GM19324 (cell line): ENCODE measurements around the gene TBC1D12.

Experiments used
- ATAC-seq: cut with Tn5 transposase; IDR thresholded peaks from one replicate; pipeline ENCODE4 v1.9.1; 2021; ENCODE audit warnings: mild to moderate bottlenecking, moderate library complexity; ENCODE audit not compliant: unreplicated experiment, low FRiP score

TBC1D12 gene

DNA sequence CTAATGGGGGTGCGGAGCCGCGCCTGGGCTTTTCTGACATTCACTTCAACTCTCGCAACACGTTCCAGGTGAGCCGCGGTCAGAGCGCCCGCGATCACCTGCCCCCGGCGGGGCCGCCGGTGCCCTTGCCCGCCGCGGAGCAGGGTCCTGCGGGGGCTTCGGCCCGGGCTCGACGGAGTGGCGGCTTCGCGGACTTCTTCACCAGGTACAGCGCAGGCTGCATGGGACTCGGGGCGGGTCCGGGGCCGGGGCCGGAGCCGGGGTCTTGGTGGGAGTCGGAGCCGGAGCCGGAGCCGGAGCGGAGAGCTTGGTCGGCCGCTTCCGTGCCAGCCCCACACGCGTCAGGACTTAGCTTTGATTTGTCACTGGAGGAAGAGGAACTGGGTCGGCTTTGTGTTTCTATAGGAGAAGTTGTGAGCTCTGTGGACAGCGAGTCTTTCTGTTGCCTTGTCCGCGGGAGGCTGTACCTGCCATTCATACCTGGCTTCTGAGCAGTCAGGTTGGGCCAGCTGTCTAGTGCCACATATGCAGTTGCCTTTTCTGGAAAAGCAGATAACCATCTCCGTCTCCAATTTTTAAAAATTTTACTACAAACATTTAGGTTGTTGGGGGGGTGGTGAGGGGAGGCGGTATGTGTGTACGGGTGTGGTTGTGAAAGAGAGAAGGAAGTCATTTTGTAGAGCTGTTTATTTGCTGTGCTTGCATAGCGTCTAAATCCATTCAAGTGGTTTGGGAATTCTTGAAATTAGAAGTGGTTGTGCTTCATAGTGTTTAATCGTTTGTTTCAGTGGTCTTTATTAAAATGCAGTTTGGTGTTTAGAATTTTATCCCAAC is 1.3 kb downstream of the TBC1D12 start:
- ATAC-seq: peak; percentile 55

DNA sequence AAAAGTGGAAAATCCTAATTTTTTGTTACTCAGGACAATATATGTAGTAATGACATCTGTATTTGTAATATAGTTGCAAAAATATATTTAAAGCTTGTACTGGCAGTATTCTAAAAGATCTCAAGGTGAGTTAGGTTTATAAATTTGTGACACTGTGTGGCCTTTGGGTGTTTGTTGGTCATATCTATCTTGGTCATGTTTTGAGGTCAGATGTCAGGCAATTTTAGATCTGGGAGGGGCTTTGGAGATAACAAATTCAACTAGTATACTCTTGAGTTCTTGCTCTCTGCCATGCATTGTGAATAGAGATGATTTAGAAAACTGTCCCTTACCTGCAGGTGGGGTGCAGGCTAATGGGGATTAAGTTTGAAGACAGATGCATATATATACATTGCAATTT is 3.1 kb downstream of the TBC1D12 start:
- ATAC-seq: no peak

DNA sequence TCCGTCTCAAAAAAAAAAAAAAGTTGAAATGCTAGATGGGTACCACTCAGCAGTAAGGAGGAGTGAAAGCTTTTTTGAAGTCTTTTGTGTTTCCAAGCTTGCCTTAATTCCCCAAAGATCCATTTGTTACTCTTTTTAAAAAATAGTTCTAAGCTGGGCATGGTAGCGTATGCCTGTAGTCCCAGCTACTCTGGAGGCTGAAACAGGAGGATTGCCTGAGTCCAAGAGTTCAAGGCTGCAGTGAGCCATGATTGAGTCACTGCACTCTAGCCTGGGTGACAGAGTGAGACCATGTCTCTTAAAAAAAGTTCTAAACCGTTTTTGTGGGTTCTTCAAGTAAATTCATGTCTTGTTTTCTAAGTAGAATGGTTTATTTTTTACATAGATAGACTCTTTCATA is 5.3 kb downstream of the TBC1D12 start:
- ATAC-seq: no peak

DNA sequence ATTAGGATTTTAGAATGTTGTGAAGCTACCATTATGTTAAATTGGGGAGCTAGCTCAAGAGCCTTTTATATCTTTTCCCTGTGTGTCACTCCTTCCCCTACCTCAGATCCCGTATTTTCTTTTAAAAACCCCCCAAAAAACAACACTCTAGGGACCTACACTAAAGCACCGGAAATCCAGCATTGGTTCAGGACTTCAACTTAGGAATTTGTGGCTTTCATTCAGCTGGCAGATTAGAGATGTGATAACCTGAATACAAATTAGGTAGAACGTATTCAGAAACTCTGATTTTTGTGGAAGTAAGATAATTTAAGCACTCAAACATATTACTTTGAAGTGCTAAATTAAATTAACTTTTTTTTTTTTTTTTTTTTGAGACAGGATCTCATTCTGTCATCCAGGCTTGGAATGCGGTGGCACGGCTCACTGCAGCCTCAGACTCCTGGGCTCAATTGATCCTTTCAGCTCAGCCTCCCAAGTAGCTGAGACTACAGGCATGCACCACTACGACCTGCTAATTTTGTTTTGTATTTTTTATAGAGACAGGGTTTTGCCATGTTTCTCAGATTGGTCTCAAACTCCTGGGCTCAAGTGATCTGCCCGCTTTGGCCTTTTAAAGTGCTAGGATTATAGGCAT is 6.8 kb downstream of the TBC1D12 start:
- ATAC-seq: no peak

DNA sequence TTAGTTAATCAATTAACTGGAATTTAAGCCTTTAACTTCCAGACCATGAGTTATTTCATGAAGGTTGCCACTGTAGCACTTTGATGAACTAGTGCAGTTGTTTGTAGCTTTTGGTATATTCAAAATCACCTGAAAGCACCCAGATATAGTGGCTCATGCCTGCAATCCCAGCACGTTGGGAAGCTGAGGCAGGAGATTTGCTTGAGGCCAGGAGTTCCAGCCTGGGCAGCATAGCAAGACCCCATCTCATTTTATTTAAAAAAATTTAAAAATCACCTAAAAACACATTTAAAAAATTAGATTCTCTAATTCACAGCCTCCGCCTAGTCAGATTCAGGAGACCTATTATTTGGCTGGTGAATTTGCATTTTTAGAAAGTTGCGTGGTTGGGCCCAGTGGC is 9.0 kb downstream of the TBC1D12 start:
- ATAC-seq: no peak

DNA sequence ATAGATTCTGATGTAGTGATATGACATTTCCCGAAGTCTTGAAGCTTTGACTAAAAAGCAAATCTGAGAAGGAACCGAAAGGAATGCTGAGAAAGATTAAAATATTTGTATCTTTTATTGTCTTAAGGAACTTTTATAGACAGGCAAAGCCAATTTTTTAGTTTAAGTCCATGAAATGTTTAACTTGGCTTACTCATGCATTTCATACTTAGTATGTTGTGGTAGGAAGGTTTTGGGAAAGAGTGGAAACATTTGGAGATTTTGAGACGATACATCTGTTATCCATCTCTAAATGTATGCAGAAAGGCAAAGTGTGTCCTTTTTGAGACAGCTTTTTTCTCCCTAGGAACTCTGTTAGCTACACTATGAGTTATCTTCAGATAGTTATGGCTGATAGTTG is 10.1 kb downstream of the TBC1D12 start:
- ATAC-seq: no peak

DNA sequence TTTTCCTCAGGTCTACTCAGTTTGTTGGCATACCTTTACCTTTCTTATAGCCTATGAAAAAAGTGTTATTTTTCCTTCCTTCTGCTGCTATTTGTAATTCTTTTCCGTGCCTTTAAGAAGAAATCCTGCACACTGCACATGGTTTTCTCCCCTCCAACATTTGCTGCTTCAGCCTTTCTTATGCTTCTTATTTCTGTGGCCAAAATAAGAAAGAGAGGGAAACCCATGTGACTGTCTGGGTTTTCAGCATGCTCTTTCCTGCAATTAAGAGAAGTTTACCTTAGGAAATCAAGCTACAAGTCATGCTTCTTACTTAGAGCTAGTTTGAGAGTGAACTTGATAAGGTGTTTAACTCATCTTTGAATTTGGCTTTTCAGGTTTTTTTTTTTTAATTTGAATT is 11.0 kb downstream of the TBC1D12 start:
- ATAC-seq: no peak

DNA sequence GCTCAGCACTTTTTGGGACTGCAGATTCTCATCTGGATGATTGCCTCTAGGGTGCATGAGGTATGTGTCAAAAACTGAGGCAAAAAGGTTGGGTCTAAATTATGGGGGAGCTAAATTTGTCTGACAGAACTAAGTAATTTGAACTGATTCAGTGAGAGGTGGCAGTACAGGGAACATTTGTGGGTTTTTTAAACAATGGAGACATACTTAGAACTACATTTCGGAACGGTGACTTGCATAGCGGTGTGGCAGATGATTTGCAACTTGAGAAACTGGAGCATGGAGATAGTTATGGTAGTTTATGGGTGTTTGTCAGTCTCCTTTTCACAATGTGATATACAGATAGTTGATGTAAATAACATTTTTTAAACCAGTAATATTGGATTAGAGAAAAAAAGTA is 14.6 kb downstream of the TBC1D12 start:
- no peak for ATAC-seq

DNA sequence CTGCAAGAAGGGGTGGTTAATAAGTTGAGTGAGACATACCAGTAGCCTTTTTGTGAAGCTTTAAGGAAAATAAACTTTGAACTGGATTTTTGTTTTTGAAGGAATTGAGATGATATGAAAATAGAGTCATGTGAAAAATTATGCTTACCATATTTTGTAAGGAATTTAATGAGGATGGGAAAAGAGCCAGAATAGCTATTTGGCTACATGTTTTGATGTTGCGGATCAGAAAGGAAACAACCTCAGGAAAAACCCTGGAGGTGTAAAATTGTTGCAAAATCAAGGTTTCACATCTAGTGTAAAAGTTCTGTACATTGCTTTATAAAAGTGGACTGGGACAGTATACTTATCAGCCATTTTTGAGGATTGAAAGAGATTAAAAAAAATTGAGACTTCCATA is 15.0 kb downstream of the TBC1D12 start:
- ATAC-seq: no peak

DNA sequence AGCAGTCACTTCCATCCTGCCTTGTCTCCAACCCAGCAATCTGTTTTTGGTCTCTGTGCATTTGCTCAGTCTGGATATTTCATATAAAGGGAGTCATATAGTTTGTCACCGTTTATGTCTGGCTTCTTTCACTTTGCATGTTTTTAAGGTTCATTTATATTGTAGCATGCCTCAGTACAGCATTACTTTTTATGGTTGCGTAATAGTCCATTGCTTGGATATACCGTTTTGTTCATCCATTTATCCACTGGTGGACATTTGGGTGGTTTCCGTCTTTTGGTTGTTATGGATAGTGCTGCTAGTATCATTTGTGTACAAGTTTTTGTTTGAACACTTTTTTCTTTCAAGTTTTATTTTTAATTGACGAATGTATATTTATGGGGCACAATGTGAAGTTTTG is 18.2 kb downstream of the TBC1D12 start:
- no peak for ATAC-seq

DNA sequence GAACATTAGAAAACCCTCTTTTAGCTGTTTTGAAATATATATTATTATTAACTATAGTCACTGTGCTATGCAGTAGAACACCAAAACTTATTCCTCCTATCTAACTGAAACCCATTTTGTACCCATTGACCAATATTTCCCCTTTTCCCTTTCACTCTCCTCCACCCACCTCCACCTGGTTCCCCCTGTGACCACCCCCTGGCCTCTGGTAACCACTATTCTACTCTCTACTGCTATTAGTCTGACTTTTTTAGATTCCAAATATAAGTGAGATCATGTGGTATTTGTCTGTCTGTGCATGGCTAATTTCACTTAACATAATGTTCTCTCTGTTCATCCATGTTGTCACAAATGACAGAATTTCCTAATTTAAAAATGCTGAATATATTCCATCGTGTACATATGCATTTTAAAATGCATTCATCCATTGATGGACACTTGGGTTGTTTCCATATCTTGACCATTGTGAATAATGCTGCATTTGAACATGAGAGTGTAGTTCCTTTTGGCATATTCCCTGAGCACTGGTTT is 18.7 kb downstream of the TBC1D12 start:
- no peak for ATAC-seq

DNA sequence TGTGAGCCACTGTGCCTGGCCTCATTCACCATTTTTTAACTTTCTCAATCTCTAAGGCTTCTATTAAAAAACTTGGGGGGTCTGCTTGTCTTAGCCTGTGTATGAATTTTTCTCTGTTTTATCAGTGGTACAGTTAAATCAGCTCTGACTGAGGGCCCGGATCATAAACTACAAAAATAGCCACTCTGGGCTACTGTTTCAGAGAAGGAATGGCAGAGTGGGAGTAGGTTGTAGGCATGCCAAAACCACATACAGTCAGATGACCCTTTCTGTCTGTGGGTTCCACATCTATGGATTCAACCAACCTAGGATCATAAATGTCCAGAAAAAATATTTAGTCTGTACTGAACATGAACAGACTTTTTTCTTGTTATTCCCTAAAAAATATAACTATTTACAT is 21.3 kb downstream of the TBC1D12 start:
- no peak for ATAC-seq

DNA sequence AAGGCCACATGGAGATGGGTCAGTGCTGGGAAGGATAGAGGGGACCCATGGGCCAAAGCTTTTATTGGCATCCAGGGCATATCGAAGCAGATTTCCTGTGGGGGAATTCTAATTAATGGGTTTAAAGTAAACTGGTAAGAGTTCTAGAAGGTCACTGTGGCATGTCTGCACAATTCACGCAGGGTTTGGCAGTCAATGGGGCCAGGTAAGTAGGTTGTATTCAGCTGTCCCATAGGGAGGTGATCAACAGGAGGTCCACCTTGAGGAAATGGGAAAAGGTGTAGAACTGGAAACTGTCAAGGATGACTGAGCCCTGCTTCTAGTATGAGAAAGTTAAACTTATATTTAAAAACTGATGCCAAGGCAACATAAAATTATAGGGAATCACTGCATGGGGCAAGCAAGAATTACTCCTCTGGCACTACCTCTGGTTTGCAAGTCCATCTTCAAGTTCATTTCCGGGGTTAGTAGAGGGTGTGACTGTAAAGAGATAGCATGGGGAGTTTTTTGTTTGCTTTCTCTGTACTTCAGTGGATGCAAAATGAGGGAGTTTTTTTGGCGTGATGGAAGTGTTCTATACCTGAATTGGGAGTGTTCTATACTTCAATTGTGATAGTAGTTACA is 22.5 kb downstream of the TBC1D12 start:
- ATAC-seq: no peak

DNA sequence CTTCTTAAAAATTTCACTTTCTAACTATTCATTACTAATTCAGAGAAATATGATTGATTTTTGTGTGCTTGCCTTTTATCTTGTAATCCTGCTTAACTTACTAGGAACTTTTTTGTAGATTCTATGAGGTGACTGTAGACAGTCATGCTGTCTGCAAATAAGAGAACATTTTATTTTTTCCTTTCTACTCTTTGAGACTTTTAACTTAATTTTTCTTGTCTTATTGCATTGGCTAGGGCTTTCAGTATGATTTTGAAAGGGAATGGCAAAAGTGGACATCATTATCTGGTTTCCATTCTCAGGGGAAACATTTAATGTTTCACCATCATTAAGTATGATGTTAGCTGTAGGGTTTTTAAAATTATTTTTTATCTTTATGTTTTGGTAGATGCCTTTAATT is 23.6 kb downstream of the TBC1D12 start:
- no peak for ATAC-seq

DNA sequence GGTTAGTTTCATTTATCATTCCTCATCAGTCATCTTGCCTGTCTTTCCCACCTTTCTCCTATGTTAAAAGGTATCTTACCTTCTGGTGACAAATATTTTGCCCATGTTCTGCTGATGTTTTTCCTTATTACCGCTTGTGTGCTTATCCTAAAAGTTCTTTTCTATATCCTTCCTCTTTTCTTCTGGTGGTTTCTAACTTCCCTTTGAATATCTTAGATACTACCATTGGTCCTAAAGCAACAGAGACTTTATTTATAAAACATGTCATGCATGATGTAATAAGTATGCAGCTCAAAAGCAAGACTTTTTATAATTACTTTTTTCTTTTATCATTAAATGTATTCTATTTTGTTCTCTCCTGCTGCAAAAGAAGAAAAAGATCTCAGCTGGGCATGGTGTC is 24.8 kb downstream of the TBC1D12 start:
- no peak for ATAC-seq

DNA sequence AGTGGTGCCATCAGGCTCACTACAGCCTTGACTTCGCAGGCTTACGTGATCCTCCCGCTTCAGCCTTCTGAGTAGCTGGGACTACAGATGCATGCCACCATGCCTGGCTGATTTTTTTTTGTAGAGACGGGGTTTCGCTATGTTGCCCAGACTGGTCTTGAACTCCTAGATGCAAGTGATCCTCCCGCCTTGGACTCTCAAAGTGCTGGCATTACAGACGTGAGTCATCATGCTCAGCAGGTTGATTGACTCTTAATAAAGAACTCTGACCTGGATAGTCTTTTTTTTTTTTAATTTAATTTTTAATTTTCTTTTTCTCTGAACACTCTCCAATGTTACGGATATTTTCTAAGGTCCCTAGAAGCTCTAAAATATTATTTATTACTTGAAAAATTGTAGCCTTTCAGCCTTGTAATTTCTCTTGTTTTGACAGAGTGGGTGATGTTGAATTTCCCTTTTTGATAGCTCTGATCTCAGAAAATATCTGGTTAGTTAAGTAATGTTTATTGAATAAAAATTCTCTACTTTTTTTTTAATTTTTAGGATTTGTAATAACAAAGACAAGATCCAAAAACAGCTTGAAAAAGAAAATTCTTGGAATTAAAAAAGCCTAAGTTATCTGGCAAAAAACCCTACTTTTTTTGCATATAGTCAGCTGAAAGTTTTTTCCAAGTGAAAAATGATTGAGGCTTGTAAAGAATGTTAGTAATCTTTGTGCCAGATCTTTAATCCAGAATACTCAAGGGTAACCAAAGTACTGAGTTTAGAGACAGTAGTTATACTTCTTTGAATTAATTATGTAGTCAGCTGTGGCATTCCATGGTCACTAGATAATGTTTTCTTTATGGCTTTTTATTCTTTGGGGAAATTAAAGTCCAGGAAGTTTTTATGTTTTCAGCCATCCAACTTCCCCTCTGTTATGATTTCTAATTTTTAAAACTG is 26.7 kb downstream of the TBC1D12 start:
- ATAC-seq: no peak

DNA sequence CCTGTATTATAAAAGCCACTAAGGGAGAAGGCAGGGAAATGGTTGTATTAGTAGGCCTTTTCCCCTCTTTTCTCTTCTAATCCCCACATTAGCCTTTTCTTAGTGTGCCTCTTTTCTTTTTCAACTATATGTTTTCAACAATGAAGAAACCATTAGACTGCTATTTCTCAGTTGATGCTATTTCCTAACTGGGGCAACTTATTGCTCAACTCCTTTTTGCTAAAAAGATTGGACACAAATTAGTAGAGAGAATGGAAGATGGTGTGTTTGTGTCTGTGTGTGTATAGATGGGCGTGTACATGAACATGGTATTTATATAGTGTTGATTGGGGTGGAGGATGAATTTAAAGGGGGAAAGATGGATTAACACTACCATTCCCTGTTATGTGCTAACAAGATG is 28.4 kb downstream of the TBC1D12 start:
- ATAC-seq: no peak

DNA sequence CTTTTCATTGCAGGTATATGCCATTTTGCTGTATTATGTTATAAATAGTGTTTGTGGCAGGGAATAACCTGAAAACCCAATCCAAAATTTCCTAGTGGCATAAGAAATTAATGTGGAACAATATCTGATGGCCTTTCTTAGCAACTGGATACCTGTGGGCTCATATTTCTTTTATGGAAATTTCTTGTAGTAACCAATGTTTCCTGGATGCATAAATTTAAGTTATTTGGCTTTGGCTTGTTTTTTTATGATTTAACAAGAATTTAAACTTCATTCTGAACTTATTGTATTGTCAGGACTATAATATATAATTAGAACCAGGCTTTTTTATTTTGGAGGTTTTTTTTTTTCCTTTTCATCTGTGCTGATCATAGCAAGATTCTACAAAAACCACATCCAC is 30.1 kb downstream of the TBC1D12 start:
- ATAC-seq: no peak

DNA sequence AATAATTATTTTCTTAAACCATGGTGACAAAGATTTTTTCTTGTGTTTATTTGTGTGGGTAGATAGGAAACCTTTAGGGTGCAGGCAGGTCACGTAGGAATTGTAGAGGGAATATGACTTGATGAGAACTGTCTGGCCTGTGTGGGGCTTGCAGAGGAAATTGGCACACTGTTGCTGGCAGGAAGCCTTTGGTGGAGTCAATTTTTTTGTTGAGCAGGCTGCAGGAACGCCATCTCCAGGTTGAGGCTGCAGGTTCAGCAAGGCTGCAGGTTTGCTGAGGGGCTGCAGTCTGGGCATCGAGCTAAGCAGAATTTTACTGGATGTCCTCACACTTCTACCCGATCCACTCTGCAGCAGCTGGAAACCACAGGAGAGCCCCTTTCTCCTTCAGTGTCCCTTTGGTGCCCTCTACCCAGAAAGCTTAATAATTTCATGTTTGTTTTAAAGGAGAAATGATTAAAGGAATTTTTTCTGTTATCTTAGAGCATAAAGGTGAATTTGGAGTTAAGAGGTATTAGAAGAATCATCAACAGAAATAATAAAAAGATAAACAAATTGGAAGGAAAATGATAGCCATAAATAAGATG is 37.0 kb downstream of the TBC1D12 start:
- ATAC-seq: no peak

DNA sequence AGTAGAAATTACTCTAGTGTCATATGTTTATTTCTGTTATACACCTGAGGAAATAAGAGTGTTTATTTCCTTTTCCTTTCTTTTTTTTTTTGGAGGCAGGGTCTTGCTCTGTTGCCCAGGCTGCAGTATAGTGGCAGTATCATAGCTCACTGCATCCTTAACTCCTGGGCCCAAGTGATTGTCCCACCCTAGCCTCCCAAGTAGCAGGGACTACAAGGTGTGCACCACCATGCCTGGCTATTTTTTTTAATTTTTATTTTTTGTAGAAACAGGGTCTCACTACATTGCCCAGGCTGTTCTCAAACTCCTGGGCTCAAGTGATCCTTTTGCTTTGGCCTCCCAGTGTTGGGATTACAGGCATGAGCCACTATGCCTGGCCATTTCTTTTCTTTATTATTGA is 37.8 kb downstream of the TBC1D12 start:
- ATAC-seq: no peak
